AG04449 (cell line): Measurements from ENCODE around the gene TP73.

Experiments used
- CTCF ChIA-PET: fragments of 350-600 bp; formaldehyde crosslinking; extraction: SDS; loops from one replicate; lab custom pipeline; 2021; ENCODE audit warnings: antibody characterized with exemption; lab: Yijun Ruan, JAX
- POLR2A ChIA-PET: fragments of 400-600, 350-600 bp; formaldehyde crosslinking; extraction: SDS; loops from one replicate; lab custom pipeline; 2020; ENCODE audit warnings: antibody characterized with exemption, inconsistent platforms; lab: Yijun Ruan, JAX
- DNase-seq: peaks from one replicate; pipeline ENCODE4 v3.0.0-alpha.2; 2010; ENCODE audit warnings: low read depth, low spot score
- H3K4me3 ChIP-seq: 2 replicates; pipeline ENCODE4 v1.5.1; 2011; ENCODE audit warnings: low read depth, mild to moderate bottlenecking, control low read depth, low read length
- TF ChIP-seq, protein P1 (sequence below): IDR thresholded peaks from one replicate; pipeline ENCODE4 v1.5.1; 2011; ENCODE audit warnings: mild to moderate bottlenecking, moderate library complexity, low read length, control low read depth, inconsistent platforms; ENCODE audit not compliant: insufficient read depth; ENCODE audit errors: missing control alignments

TP73 gene

DNA sequence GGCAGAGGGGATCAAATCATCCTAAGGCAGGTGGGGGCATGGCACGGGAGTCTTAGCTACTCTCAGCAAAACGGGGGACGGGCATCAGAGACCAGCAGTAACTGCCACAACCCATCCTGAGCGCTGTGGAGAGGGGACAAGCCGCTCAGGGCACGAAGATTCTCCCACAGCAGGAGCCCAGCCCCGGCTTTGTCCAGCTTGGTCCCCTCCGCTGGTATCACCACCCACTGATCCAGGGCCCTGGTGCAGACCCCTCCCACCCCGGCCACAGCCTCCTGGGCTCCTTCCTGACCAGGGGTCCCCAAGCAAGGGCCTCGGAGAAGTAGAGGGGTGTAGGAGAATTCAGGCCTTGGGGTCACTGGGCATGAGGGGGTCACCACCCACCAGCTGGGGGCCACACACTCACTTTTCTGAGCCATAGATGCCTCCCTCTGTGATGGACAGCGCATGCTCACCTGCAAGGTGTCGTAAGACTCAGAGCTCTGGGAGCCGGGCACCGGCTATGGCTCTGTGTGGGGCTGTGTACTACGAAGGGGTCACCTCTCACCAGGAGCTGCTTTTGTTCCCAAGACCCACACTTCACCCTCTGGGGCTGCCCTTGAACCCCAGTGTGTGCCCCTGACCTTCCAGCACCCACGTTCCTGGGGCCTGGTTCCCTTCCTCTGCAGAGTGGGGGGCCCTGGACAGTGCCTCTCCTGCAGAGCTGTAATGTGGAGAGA, 117.9 kb downstream of the TP73 start:
- TF ChIP-seq, protein P1, sequence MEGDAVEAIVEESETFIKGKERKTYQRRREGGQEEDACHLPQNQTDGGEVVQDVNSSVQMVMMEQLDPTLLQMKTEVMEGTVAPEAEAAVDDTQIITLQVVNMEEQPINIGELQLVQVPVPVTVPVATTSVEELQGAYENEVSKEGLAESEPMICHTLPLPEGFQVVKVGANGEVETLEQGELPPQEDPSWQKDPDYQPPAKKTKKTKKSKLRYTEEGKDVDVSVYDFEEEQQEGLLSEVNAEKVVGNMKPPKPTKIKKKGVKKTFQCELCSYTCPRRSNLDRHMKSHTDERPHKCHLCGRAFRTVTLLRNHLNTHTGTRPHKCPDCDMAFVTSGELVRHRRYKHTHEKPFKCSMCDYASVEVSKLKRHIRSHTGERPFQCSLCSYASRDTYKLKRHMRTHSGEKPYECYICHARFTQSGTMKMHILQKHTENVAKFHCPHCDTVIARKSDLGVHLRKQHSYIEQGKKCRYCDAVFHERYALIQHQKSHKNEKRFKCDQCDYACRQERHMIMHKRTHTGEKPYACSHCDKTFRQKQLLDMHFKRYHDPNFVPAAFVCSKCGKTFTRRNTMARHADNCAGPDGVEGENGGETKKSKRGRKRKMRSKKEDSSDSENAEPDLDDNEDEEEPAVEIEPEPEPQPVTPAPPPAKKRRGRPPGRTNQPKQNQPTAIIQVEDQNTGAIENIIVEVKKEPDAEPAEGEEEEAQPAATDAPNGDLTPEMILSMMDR: no peak
- no peak for DNase-seq
- CTCF ChIA-PET: interaction anchor here (1.3 to 1.5 kb wide), 3 partner anchors 9 to 75 kb away, joined by 3 to 5 read pairs (median 3); no protein-coding TSS in a partner anchor
- H3K4me3 ChIP-seq: no peak overlapping the region
- POLR2A ChIA-PET: no interaction called here

DNA sequence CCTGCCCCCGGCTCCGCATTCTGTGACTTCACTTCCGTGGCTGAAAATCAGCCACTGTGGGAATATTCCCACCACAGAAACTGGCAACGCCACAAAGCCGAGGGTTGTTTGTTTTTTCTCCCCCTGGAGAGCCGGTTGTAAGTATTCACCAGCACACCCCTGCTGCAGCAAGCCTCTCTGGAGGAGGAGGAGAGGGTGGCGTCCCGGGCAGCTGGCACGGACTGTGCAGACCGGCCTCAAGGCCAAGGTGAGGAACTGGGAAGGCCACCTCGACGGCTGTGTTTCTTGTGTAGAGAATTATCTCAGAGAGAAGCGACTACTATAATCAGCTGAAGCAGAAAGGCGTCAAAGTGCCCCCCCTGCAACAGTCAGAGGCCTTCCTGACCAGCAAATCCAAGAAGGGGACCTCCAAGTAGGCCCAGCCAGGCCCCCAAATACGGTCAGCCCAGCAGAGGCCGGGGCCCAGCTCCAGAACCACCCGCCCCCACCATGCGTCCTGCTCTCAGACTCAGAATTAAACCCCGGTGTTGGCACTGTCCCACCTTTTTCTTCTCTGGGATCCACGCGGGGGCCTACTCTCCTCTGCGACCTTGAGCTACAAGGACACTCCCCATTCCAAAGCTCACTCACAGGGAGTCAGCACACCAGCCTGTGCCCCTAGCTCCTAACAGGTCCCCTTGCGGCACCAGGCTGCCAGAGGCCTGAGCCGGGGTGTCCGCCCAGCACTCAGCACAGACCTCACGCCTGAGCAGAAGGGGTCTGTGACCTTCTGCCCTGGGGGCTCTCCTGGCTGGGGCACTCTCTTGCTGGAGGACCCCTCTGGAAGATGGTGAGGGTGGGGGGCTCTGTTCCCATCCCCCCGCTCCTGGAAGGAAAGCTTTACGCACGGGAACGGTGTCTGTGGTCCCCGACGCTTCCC, 119.1 kb downstream of the TP73 start:
- DNase-seq: no peak
- peak overlapping the region; percentile 62 for H3K4me3 ChIP-seq
- CTCF ChIA-PET: interaction anchor here (1.0 kb wide), 1 partner anchor 152 kb away, joined by 3 read pairs; no protein-coding TSS in a partner anchor
- TF ChIP-seq, protein P1: no peak
- POLR2A ChIA-PET: no interaction called here

DNA sequence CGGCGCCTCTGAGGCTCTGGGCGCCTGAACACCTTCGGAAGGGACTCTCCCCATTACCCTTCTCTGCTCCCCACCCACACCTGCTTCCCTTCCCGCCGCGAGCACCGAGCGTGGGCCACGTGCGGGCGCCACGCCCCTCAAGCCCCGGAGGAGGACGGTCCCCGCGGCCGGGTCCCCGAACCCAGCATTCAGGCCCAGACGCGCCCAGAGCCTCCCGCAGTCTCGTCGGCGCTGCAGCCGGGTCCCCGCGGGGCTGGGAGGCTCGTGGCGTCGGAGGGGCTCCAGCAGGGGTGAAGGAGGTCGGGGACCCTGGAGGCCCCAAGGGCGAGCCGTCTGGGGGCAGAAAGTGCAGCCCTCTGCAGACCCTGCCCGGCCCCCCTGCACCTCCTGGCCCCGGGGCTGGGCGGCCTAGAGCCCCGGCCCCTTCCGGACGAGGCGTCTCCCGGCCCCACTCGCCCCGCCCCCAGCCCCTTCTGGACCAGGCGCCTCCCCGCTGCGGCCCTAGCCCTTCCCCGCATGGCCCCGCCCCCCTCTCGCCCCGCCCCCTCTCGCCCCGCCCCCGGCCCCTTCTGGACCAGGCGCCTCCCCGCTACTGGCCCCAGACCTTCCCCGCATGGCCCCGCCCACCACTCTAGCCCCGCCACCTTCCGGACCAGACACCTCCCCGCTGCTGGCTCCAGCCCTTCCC, 119.9 kb downstream of the TP73 start:
- H3K4me3 ChIP-seq: peak overlapping the region; percentile 62
- no peak for DNase-seq
- TF ChIP-seq, protein P1: no peak
- ChIA-PET POLR2A (no interaction called here), CTCF (interaction anchor here (1.0 kb wide), 1 partner anchor 153 kb away, joined by 3 read pairs; no protein-coding TSS in a partner anchor)

DNA sequence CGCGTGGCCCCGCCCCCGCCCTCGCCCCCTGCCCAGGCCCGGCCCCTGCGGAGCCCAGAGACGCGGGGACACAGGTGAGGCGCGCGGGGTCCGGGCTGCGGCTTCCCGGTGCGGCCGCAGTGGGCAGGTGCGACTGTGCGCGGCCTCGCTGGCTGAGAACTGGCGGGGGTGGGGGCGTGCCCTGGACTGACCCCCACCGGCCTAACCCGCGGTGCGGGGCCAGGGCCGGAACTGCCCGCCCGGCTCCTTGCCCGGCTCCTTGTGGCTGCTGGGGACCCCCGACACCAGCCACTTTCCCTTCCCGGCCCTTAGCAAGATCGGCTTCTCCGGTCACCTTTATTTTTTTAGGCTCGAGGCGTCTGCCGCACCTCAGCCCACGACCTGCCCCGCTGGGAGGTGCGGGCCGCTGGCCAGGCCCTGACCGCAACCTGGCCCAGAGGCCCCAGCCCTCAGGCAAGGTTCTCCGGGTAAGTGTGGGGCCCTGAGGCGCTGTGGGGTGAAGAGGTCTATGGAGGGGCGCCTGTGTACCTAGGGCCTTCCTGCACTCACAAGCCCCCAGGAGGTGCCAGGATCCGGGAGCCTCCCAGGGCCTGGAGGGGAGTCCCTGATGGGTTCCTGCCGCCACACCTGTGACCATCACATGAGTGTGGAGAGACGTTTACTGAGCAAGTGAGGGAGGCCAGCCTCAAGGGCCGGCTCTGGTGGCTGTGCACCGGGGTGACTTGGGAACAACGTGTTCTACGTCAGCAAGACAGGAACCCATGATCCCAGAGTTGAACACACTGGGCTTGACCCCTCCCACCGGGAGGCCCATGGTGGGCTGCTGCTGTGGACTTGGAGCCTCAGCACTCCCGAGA, 120.6 kb downstream of the TP73 start, which contains the start of gene SMIM1:
TSS of gene SMIM1 (plus strand) at position 35 of the 857 bp plus-strand sequence. CDS start 2,625 bp downstream, outside the sequence.
- CTCF ChIA-PET: no interaction called here
- H3K4me3 ChIP-seq: peak within 1 kb of the TSS; percentile 62
- TF ChIP-seq, protein P1: no peak
- POLR2A ChIA-PET: no interaction called here
- no peak for DNase-seq

DNA sequence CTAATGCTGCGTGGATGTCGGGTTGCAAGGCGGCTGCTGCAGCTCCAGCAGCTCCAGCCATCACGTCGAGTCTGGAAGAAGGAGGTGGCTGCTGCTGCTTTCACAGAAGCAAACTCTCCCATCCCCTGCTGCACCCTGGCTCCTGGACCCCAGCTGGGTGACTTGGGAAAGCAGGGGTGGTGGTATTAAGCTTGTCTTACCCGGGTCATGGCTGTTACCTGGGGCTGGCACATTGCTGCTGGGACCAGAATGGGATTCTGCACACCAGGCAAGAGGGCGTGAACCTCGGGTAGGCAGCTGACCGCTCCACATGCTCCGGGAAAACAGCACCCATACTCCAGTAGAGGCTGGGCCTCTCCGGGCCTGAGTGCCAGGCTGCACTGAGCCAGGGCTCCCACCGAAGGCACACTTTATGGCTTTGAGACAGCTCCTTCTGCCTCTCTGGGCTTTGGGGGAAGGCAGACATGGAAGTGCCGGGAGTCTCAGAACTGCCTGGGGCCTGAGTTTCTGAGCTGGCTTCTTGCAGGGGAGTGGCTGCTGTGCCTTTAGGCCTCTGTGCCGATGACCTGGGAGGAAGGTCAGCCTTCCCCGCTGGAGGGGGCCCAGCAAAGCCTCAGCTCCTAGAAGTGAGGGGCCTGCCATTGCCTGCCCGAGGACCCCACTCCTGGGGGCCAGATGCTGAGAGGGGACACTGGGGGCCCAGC, 121.4 kb downstream of the TP73 start:
- H3K4me3 ChIP-seq: peak overlapping the region; percentile 54; the same call in 1 of the 2 replicates
- ChIA-PET CTCF (no interaction called here), POLR2A (no interaction called here)
- DNase-seq: no peak
- TF ChIP-seq, protein P1: no peak
